Right lobe of liver (tissue), 6 donors: ENCODE results near the gene PIP5K1B. TPM values are rescaled to one million over a fixed set of nuclear protein-coding genes. Genes with fewer than 3 reads are reported as not detected.
A peak's percentile ranks its signal among the peaks of the same experiment; 100 is the strongest.

Experiments
- ATAC-seq, 4 donors: fragments of 200-7000 bp; cut with Tn5 transposase; one replicate each; pipeline ENCODE4 v1.9.1; 2020; ENCODE audit warnings: mild to moderate bottlenecking in 4 of 4, moderate library complexity in 4 of 4
- DNase-seq, 3 donors: peaks; one replicate each; pipeline ENCODE4 v3.0.0-alpha.2; 2020
- H3K27ac ChIP-seq, 3 donors: fragments of 200-600 bp; one replicate each; pipeline ENCODE4 v1.8.0; 2022
- H3K27me3 ChIP-seq, 2 donors: fragments of 200-600 bp; one replicate each; pipeline ENCODE4 v1.8.0; 2022
- H3K36me3 ChIP-seq, 4 donors: fragments of 200-600 bp; sonication (generic) in 1 of 4; one replicate each; pipeline versions ENCODE4 v1.5.1 to v1.8.0; 2017 to 2022; ENCODE audit warnings: control low read depth in 1 of 4
- H3K4me1 ChIP-seq, 4 donors: fragments of 200-600 bp; sonication (generic) in 1 of 4; one replicate each; pipeline versions ENCODE4 v1.5.1 to v1.8.0; 2017 to 2022; ENCODE audit warnings: control low read depth in 1 of 4
- H3K4me3 ChIP-seq, 3 donors: fragments of 200-600 bp; one replicate each; pipeline ENCODE4 v1.8.0; 2022
- H3K9me3 ChIP-seq, 4 donors: fragments of 200-600 bp; sonication (generic) in 1 of 4; one replicate each; pipeline versions ENCODE4 v1.5.1 to v1.8.0; 2017 to 2022; ENCODE audit warnings: control low read depth in 1 of 4
- CTCF ChIP-seq, 4 donors: fragments of 200-600 bp in 3 of 4; fragments of 450-650 bp in 1 of 4; IDR thresholded peaks; one replicate each; pipeline versions ENCODE4 v1.5.1 to v1.8.0; 2016 to 2022; ENCODE audit warnings: antibody characterized with exemption in 4 of 4, mild to moderate bottlenecking in 2 of 4
- POLR2A ChIP-seq: fragments of 450-650 bp; IDR thresholded peaks from one replicate; pipeline ENCODE4 v1.6.1; 2017; ENCODE audit warnings: antibody characterized with exemption, mild to moderate bottlenecking
- WGBS: methylation state at CpG from one replicate; pipeline ENCODE4 v1.1.6; 2018; ENCODE audit warnings: low coverage, low lambda C conversion rate; ENCODE audit not compliant: insufficient coverage; ENCODE audit errors: missing lambda C conversion rate; 5-methylcytosine and 5-hydroxymethylcytosine counted together
- intact Hi-C, 2 donors: fragments of 100-400 bp; cut with DNase I; formaldehyde crosslinking; loops; one replicate each; pipeline versions ENCODE4 v1.11.2 to v1.14.1; 2022
- long read RNA-seq: library from polyadenylated mRNA; unstranded; transcript quantifications from one replicate; pipeline ENCODE4 v2.0.0, GENCODE V29; 2019
- total RNA-seq, 6 experiments: library from RNA; depleted of rRNA in 2 of 6; stranded (reverse); fragments of >200 nt in 2 of 6; fragmentation: NEBNext Ultra II Directional in 3 of 6; extraction: Animal tissue kit (Norgen Biotek cat#: 25700) in 3 of 6; gene quantifications; one replicate each; pipeline versions ENCODE4 v1.1.0 to v1.2.4, GENCODE V29; 2016 to 2023
- donor health status: DM: no; HTN: yes; CAD: no.
- donor health status: DM: no; HTN: no; CAD: no.
- donor health status: DM: no; HTN: no; CAD: no.
- donor health status: DM: no; HTN: yes; CAD: no.
- donor health status: DM: no; HTN: yes; CAD: no.

Gene PIP5K1B
- total RNA-seq, result under 1 TPM in 2 of 6 experiments, not detected in 4; 0.27 to 0.71 TPM
- long read RNA-seq, result 0 reads

GRCh38 chr9:68704814-68705530, at the start of gene PIP5K1B:
TSS of gene PIP5K1B (plus strand) at chr9:68705240. CDS start at chr9:68822615, 117,375 bp downstream.
- H3K27me3 ChIP-seq, result peaks cover 0 to 6% of the 10 kb centered on the region in 2 donors
- H3K27ac ChIP-seq, result no peak within 1 kb of the TSS
- H3K4me1 ChIP-seq, result peaks cover 0 to 9% (median 3%) of the 10 kb centered on the region in 4 donors
- TF ChIP-seq POLR2A (no peak), CTCF (IDR thresholded peaks at IDR 0.05) (no peak)
- intact Hi-C loops, result no loop called here
- H3K36me3 ChIP-seq, result no peaks in the 10 kb centered on the region
- WGBS, result 3% methylated on average over 13 of the region's 84 CpGs
- peak within 1 kb of the TSS; percentile 43 to 64 (median 54) for H3K4me3 ChIP-seq
- no peaks in the 10 kb centered on the region for H3K9me3 ChIP-seq
- ATAC-seq (peak; percentile 90 to 96 (median 94)), DNase-seq (peak; percentile 66 to 83 (median 77))

GRCh38 chr9:68664036-68664435, 41.0 kb upstream of the PIP5K1B start:
- Histone ChIP-seq H3K27me3 (no peaks in the 10 kb centered on the region), H3K9me3 (no peaks in the 10 kb centered on the region), H3K4me3 (no peak overlapping the region), H3K36me3 (no peaks in the 10 kb centered on the region), H3K4me1 (no peaks in the 10 kb centered on the region), H3K27ac (no peak overlapping the region)
- TF ChIP-seq CTCF (IDR thresholded peaks at IDR 0.05) (no peak), POLR2A (no peak)
- no peak for ATAC-seq
- no peak for DNase-seq
- intact Hi-C loops, result loop anchor here in 1 of 2 donors (10.0 kb wide), 1 partner anchor 49 kb away; no protein-coding TSS in a partner anchor

GRCh38 chr9:68668127-68668526, 36.9 kb upstream of the PIP5K1B start:
- no peaks in the 10 kb centered on the region for H3K27me3 ChIP-seq
- no peaks in the 10 kb centered on the region for H3K4me1 ChIP-seq
- no peak overlapping the region for H3K27ac ChIP-seq
- no peak for ATAC-seq
- H3K4me3 ChIP-seq, result no peak overlapping the region
- no peak for DNase-seq
- H3K36me3 ChIP-seq, result no peaks in the 10 kb centered on the region
- intact Hi-C loops, result loop anchor here in 1 of 2 donors (10.0 kb wide), 1 partner anchor 53 kb away; no protein-coding TSS in a partner anchor
- H3K9me3 ChIP-seq, result no peaks in the 10 kb centered on the region
- TF ChIP-seq CTCF (IDR thresholded peaks at IDR 0.05), result no peak
- TF ChIP-seq POLR2A, result no peak
- WGBS, result 67% methylated on average over 1 of the region's 1 CpG

GRCh38 chr9:68669218-68669617, 35.8 kb upstream of the PIP5K1B start:
- ATAC-seq, result peak; percentile 23 to 61 (median 44)
- Histone ChIP-seq H3K36me3 (no peaks in the 10 kb centered on the region), H3K4me3 (no peak overlapping the region), H3K9me3 (no peaks in the 10 kb centered on the region), H3K27ac (no peak overlapping the region), H3K4me1 (no peaks in the 10 kb centered on the region), H3K27me3 (no peaks in the 10 kb centered on the region)
- DNase-seq, result no peak
- TF ChIP-seq POLR2A, result no peak
- TF ChIP-seq CTCF (IDR thresholded peaks at IDR 0.05), result no peak
- 32% methylated on average over 9 of the region's 9 CpGs for WGBS
- intact Hi-C loops, result loop anchor here in 1 of 2 donors (10.0 kb wide), 1 partner anchor 54 kb away; no protein-coding TSS in a partner anchor
